Erythroblast (primary cell): ENCODE data around the gene FAM200B.

Experiments
- DNase-seq, 2 experiments: peaks; one replicate each; lab custom pipeline; 2025; lab: John Stamatoyannopoulos, UW
- GATA1 ChIP-seq: IDR thresholded peaks from 2 replicates; pipeline ENCODE4 v1.6.1; 2011; ENCODE audit warnings: low read depth, mild to moderate bottlenecking, control low read depth, low read length, moderate library complexity
- POLR2A ChIP-seq: IDR thresholded peaks from 2 replicates; pipeline ENCODE4 v1.6.1; 2011; ENCODE audit warnings: mild to moderate bottlenecking, low read length

The FAM200B gene

GRCh38 chr4:15677507-15677988 is 4.1 kb upstream of the FAM200B start:
- peak; percentile 31 to 74 for DNase-seq
- TF ChIP-seq GATA1 (no peak), POLR2A (no peak)

GRCh38 chr4:15681067-15681371 is 608 bp upstream of the FAM200B start:
- TF ChIP-seq GATA1 (no peak), POLR2A (no peak)
- no peak for DNase-seq

- TF ChIP-seq GATA1 (no peak), POLR2A (no peak)
- DNase-seq, result peak in 1 of 2 experiments; percentile 32
Measured at GRCh38 chr4:15682242-15683142, 865 bp downstream of the FAM200B start.

GRCh38 chr4:15683143-15683495 is 1.5 kb downstream of the FAM200B start:
- DNase-seq, result no peak
- TF ChIP-seq POLR2A, result no peak
- TF ChIP-seq GATA1, result no peak

- no peak for TF ChIP-seq POLR2A
- no peak for TF ChIP-seq GATA1
- no peak for DNase-seq
Measured at GRCh38 chr4:15684498-15684897, 2.9 kb downstream of the FAM200B start.

GRCh38 chr4:15688051-15688450 is 6.4 kb downstream of the FAM200B start:
- DNase-seq, result no peak
- TF ChIP-seq POLR2A, result no peak
- no peak for TF ChIP-seq GATA1

- TF ChIP-seq GATA1 (no peak), POLR2A (no peak)
- DNase-seq, result no peak
Measured at GRCh38 chr4:15689540-15689939, 7.9 kb downstream of the FAM200B start.

GRCh38 chr4:15690020-15690809 is 8.6 kb downstream of the FAM200B start:
- no peak for DNase-seq
- TF ChIP-seq GATA1 (no peak), POLR2A (no peak)

- no peak for DNase-seq
Measured at GRCh38 chr4:15691346-15692135, 9.9 kb downstream of the FAM200B start.

GRCh38 chr4:15692602-15693001 is 11.0 kb downstream of the FAM200B start:
- DNase-seq, result no peak
- TF ChIP-seq POLR2A (no peak), GATA1 (no peak)

More at GRCh38 chr4:15691346-15692135, 9.9 kb downstream of the FAM200B start:
- TF ChIP-seq GATA1, result no peak

- no peak for DNase-seq
Measured at GRCh38 chr4:15694431-15694830, 12.8 kb downstream of the FAM200B start.

GRCh38 chr4:15695240-15695699 is 13.6 kb downstream of the FAM200B start:
- no peak for DNase-seq
- TF ChIP-seq POLR2A (no peak), GATA1 (no peak)

More at GRCh38 chr4:15694431-15694830, 12.8 kb downstream of the FAM200B start:
- TF ChIP-seq GATA1 (no peak), POLR2A (no peak)

- no peak for DNase-seq
- TF ChIP-seq POLR2A, result no peak
- TF ChIP-seq GATA1, result no peak
Measured at GRCh38 chr4:15695729-15696128, 14.1 kb downstream of the FAM200B start.
